ENCODE data around the gene PRX. TPM values are rescaled to one million over a fixed set of nuclear protein-coding genes. Genes with fewer than 3 reads are reported as not detected.

Gene PRX
- total and polyA plus RNA-seq, 2 of the 13 experiments (the other 11 are each of a cell fraction or from before 2014, with no cell fraction given), result 0.66 TPM

DNA sequence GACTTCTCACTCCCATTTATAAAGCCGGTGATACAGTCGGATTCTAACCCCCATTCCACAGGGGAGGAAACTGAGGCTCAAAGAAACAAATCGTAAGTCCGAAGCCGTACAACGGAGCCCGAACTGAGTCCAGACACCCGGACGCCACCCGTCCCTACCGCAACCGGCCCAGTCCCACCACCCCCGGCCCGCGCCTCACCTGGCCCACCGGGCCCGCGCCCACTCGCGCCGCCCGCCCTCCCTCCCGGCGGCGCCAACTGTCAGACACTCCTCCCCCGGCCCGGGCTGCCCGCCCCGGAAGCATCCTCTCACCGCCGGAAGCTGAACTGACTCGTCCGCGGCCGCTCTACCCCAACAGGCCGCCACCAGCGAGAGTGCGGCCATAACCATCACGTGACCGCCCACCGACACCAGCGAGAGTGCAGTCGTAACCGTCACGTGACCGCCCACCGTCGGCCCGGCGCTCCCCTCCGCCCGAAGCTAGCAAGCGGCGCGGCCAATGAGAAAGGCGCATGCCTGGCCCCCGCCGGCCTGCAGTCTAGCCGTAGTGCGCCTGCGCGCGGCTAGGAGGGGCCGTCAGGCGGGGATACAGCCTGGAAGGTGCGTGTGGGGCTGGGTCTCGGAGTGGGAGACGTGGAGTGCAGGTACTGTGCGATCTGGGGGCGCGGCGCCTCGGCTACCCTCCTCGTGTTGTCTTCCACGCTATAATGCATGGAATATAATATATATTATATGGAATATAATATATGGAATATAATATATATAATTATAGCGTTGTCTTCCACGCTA, 64.9 kb downstream of the PRX start, which contains the start of the genes C19orf47 and PLD3 (continued):
- TF ChIP-seq, protein P1, sequence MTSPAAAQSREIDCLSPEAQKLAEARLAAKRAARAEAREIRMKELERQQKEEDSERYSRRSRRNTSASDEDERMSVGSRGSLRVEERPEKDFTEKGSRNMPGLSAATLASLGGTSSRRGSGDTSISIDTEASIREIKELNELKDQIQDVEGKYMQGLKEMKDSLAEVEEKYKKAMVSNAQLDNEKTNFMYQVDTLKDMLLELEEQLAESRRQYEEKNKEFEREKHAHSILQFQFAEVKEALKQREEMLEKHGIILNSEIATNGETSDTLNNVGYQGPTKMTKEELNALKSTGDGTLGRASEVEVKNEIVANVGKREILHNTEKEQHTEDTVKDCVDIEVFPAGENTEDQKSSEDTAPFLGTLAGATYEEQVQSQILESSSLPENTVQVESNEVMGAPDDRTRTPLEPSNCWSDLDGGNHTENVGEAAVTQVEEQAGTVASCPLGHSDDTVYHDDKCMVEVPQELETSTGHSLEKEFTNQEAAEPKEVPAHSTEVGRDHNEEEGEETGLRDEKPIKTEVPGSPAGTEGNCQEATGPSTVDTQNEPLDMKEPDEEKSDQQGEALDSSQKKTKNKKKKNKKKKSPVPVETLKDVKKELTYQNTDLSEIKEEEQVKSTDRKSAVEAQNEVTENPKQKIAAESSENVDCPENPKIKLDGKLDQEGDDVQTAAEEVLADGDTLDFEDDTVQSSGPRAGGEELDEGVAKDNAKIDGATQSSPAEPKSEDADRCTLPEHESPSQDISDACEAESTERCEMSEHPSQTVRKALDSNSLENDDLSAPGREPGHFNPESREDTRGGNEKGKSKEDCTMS (CRISPR knock-in tag; conservative IDR thresholded peaks at IDR 0.05), result no peak
- TF ChIP-seq ETV6 (CRISPR knock-in tag; conservative IDR thresholded peaks at IDR 0.05) (no peak), ISX (CRISPR knock-in tag; conservative IDR thresholded peaks at IDR 0.05) (no peak), TSC22D2 (CRISPR knock-in tag; IDR thresholded peaks at IDR 0.05; ENCODE audit: borderline replicate concordance) (no peak), ZNF432 (CRISPR knock-in tag; IDR thresholded peaks at IDR 0.05; ENCODE audit: borderline replicate concordance) (no peak), ZKSCAN1 (IDR thresholded peaks at IDR 0.05; ENCODE audit: low read length) (no peak), KDM3A (CRISPR knock-in tag; IDR thresholded peaks at IDR 0.05; ENCODE audit: low read depth) (no peak), ZNF263 (CRISPR knock-in tag; IDR thresholded peaks at IDR 0.05) (no peak), CAMTA2 (CRISPR knock-in tag; IDR thresholded peaks at IDR 0.05; ENCODE audit: borderline replicate concordance) (no peak), SETDB1 (CRISPR knock-in tag; IDR thresholded peaks at IDR 0.05; ENCODE audit: borderline replicate concordance) (no peak), ZNF292 (CRISPR knock-in tag; IDR thresholded peaks at IDR 0.05; ENCODE audit: borderline replicate concordance, low read depth) (no peak), ZNF816 (CRISPR knock-in tag; IDR thresholded peaks at IDR 0.05; ENCODE audit: borderline replicate concordance) (no peak), RFX5 (IDR thresholded peaks at IDR 0.05; ENCODE audit: low read depth, low read length) (peak; percentile 38; the same call in 1 of the 2 replicates)
- TF ChIP-seq, protein P2, sequence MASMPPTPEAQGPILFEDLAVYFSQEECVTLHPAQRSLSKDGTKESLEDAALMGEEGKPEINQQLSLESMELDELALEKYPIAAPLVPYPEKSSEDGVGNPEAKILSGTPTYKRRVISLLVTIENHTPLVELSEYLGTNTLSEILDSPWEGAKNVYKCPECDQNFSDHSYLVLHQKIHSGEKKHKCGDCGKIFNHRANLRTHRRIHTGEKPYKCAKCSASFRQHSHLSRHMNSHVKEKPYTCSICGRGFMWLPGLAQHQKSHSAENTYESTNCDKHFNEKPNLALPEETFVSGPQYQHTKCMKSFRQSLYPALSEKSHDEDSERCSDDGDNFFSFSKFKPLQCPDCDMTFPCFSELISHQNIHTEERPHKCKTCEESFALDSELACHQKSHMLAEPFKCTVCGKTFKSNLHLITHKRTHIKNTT (CRISPR knock-in tag; IDR thresholded peaks at IDR 0.05), result no peak
- TF ChIP-seq, protein P3, sequence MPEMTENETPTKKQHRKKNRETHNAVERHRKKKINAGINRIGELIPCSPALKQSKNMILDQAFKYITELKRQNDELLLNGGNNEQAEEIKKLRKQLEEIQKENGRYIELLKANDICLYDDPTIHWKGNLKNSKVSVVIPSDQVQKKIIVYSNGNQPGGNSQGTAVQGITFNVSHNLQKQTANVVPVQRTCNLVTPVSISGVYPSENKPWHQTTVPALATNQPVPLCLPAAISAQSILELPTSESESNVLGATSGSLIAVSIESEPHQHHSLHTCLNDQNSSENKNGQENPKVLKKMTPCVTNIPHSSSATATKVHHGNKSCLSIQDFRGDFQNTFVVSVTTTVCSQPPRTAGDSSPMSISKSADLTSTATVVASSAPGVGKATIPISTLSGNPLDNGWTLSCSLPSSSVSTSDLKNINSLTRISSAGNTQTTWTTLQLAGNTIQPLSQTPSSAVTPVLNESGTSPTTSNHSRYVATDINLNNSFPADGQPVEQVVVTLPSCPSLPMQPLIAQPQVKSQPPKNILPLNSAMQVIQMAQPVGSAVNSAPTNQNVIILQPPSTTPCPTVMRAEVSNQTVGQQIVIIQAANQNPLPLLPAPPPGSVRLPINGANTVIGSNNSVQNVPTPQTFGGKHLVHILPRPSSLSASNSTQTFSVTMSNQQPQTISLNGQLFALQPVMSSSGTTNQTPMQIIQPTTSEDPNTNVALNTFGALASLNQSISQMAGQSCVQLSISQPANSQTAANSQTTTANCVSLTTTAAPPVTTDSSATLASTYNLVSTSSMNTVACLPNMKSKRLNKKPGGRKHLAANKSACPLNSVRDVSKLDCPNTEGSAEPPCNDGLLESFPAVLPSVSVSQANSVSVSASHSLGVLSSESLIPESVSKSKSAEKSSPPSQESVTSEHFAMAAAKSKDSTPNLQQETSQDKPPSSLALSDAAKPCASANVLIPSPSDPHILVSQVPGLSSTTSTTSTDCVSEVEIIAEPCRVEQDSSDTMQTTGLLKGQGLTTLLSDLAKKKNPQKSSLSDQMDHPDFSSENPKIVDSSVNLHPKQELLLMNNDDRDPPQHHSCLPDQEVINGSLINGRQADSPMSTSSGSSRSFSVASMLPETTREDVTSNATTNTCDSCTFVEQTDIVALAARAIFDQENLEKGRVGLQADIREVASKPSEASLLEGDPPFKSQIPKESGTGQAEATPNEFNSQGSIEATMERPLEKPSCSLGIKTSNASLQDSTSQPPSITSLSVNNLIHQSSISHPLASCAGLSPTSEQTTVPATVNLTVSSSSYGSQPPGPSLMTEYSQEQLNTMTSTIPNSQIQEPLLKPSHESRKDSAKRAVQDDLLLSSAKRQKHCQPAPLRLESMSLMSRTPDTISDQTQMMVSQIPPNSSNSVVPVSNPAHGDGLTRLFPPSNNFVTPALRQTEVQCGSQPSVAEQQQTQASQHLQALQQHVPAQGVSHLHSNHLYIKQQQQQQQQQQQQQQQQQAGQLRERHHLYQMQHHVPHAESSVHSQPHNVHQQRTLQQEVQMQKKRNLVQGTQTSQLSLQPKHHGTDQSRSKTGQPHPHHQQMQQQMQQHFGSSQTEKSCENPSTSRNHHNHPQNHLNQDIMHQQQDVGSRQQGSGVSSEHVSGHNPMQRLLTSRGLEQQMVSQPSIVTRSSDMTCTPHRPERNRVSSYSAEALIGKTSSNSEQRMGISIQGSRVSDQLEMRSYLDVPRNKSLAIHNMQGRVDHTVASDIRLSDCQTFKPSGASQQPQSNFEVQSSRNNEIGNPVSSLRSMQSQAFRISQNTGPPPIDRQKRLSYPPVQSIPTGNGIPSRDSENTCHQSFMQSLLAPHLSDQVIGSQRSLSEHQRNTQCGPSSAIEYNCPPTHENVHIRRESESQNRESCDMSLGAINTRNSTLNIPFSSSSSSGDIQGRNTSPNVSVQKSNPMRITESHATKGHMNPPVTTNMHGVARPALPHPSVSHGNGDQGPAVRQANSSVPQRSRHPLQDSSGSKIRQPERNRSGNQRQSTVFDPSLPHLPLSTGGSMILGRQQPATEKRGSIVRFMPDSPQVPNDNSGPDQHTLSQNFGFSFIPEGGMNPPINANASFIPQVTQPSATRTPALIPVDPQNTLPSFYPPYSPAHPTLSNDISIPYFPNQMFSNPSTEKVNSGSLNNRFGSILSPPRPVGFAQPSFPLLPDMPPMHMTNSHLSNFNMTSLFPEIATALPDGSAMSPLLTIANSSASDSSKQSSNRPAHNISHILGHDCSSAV (CRISPR knock-in tag; IDR thresholded peaks at IDR 0.05; ENCODE audit: borderline replicate concordance), result no peak
- TF ChIP-seq, protein P4, sequence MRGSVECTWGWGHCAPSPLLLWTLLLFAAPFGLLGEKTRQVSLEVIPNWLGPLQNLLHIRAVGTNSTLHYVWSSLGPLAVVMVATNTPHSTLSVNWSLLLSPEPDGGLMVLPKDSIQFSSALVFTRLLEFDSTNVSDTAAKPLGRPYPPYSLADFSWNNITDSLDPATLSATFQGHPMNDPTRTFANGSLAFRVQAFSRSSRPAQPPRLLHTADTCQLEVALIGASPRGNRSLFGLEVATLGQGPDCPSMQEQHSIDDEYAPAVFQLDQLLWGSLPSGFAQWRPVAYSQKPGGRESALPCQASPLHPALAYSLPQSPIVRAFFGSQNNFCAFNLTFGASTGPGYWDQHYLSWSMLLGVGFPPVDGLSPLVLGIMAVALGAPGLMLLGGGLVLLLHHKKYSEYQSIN (CRISPR knock-in tag; IDR thresholded peaks at IDR 0.05; ENCODE audit: borderline replicate concordance), result no peak

Measured in HepG2 (cell line).